CD4-positive, alpha-beta T cell treated with Interleukin-6 for 4 hours (primary cell): Measurements from ENCODE around the gene YIPF2.

ENCODE experiments used
- DNase-seq: peaks from one replicate; pipeline ENCODE4 v3.0.0-alpha.2; 2020; ENCODE audit warnings: mixed read lengths

YIPF2 gene

GRCh38 chr19:10936661-10937084 is 8.2 kb upstream of the YIPF2 start:
- peak; percentile 47 for DNase-seq

- no peak for DNase-seq
Observed at GRCh38 chr19:10935371-10936059, 7.1 kb upstream of the YIPF2 start.

GRCh38 chr19:10929402-10929794 is 959 bp upstream of the YIPF2 start:
- DNase-seq = no peak

- peak; percentile 20 for DNase-seq
Observed at GRCh38 chr19:10927730-10928562, 493 bp downstream of the YIPF2 start.

- DNase-seq = no peak
Observed at GRCh38 chr19:10924597-10924996, 3.8 kb downstream of the YIPF2 start.

- no peak for DNase-seq
Observed at GRCh38 chr19:10923260-10924112, 5.0 kb downstream of the YIPF2 start.

GRCh38 chr19:10922638-10923014 is 5.8 kb downstream of the YIPF2 start:
- DNase-seq = no peak

- DNase-seq = no peak
Observed at GRCh38 chr19:10921910-10922637, 6.4 kb downstream of the YIPF2 start.

- no peak for DNase-seq
Observed at GRCh38 chr19:10921199-10921909, 7.1 kb downstream of the YIPF2 start.

- DNase-seq = no peak
Observed at GRCh38 chr19:10920781-10921180, 7.7 kb downstream of the YIPF2 start.

- DNase-seq = no peak
Observed at GRCh38 chr19:10920288-10920655, 8.2 kb downstream of the YIPF2 start.

GRCh38 chr19:10919352-10920287 is 8.8 kb downstream of the YIPF2 start:
- DNase-seq = no peak

- DNase-seq = no peak
Observed at GRCh38 chr19:10918359-10918758, 10.1 kb downstream of the YIPF2 start.

GRCh38 chr19:10916602-10917001 is 11.8 kb downstream of the YIPF2 start:
- DNase-seq = no peak

GRCh38 chr19:10915130-10916091 is 13.0 kb downstream of the YIPF2 start:
- DNase-seq = no peak

GRCh38 chr19:10913716-10914340 is 14.6 kb downstream of the YIPF2 start:
- DNase-seq = no peak

GRCh38 chr19:10912619-10913018 is 15.8 kb downstream of the YIPF2 start:
- DNase-seq = no peak

- DNase-seq = no peak
Observed at GRCh38 chr19:10911579-10912363, 16.7 kb downstream of the YIPF2 start.
